HepG2 (cell line): ENCODE results near the gene CISD3. TPM values are rescaled to one million over a fixed set of nuclear protein-coding genes. Genes with fewer than 3 reads are reported as not detected.

Source experiments
- ARNT ChIP-seq: fragments of 450-650 bp; IDR thresholded peaks from 2 replicates; pipeline ENCODE4 v1.6.1; 2017
- HNF4A ChIP-seq: sonication (generic); formaldehyde crosslinking; IDR thresholded peaks from 2 replicates; pipeline ENCODE4 v1.4.0; 2020; ENCODE audit warnings: missing genetic modification reagents
- KDM4B ChIP-seq: sonication (generic); formaldehyde crosslinking; IDR thresholded peaks from 2 replicates; pipeline ENCODE4 v1.4.0; 2020; ENCODE audit warnings: missing genetic modification reagents
- NCOA2 ChIP-seq: sonication (generic); formaldehyde crosslinking; IDR thresholded peaks from 2 replicates; pipeline ENCODE4 v1.8.0; 2022; ENCODE audit warnings: inconsistent platforms
- NONO ChIP-seq, 2 experiments: fragments of 450-650 bp in 1 of 2; sonication (generic) in 1 of 2; formaldehyde crosslinking in 1 of 2; IDR thresholded peaks in 1 of 2; conservative IDR thresholded peaks in 1 of 2; 2 replicates each; pipeline versions ENCODE4 v1.6.1 to v1.8.0; 2017 to 2022; ENCODE audit warnings: mild to moderate bottlenecking in 1 of 2, missing genetic modification reagents in 1 of 2, moderate library complexity in 1 of 2
- POGZ ChIP-seq: sonication (generic); formaldehyde crosslinking; IDR thresholded peaks from 2 replicates; pipeline ENCODE4 v1.4.0; 2020; ENCODE audit warnings: mild to moderate bottlenecking, missing genetic modification reagents
- RFXANK ChIP-seq: IDR thresholded peaks from 2 replicates; pipeline ENCODE4 v1.6.1; 2016
- TBP ChIP-seq: sonication (generic); formaldehyde crosslinking; IDR thresholded peaks from 2 replicates; pipeline ENCODE4 v1.5.0; 2020; ENCODE audit warnings: missing genetic modification reagents
- ZNF121 ChIP-seq: sonication (generic); formaldehyde crosslinking; IDR thresholded peaks from 2 replicates; pipeline ENCODE4 v1.5.0; 2020; ENCODE audit warnings: mild to moderate bottlenecking, missing genetic modification reagents
- ZNF274 ChIP-seq: sonication (generic); formaldehyde crosslinking; IDR thresholded peaks from 2 replicates; pipeline ENCODE4 v1.5.1; 2020; ENCODE audit warnings: mild to moderate bottlenecking, missing genetic modification reagents
- ZNF547 ChIP-seq: sonication (generic); formaldehyde crosslinking; IDR thresholded peaks from 2 replicates; pipeline ENCODE4 v1.5.1; 2020; ENCODE audit warnings: mild to moderate bottlenecking, missing genetic modification reagents
- polyA plus RNA-seq, 8 experiments: library from polyadenylated mRNA; depleted of rRNA in 3 of 8; stranded (reverse) in 7 of 8; unstranded in 1 of 8; fragments of >200 nt; fragmentation: Illumina TruSeq in 4 of 8; extraction: Trizol in 4 of 8; gene quantifications; 2 replicates each; pipeline versions ENCODE4 v1.2.1 to v1.2.3, GENCODE V29; 2011 to 2016; ENCODE audit warnings: low read depth in 4 of 8, missing spikeins in 1 of 8, mixed read lengths in 1 of 8; ENCODE audit not compliant: insufficient read depth in 1 of 8
- total RNA-seq, 5 experiments: library from RNA; depleted of rRNA; stranded (reverse); fragments of >200 nt; fragmentation: Illumina TruSeq; extraction: Trizol; gene quantifications; 2 replicates each; pipeline ENCODE4 v1.2.3, GENCODE V29; 2016; ENCODE audit warnings: low read depth in 1 of 5
- TF ChIP-seq, protein P1 (sequence below): sonication (generic); formaldehyde crosslinking; IDR thresholded peaks from 2 replicates; pipeline ENCODE4 v1.4.0; 2020; ENCODE audit warnings: mild to moderate bottlenecking, missing genetic modification reagents
- TF ChIP-seq, protein P2 (sequence below): sonication (generic); formaldehyde crosslinking; conservative IDR thresholded peaks from 2 replicates; pipeline ENCODE4 v1.4.0; 2020; ENCODE audit warnings: missing genetic modification reagents
- TF ChIP-seq, protein P3 (sequence below): sonication (generic); formaldehyde crosslinking; IDR thresholded peaks from 2 replicates; pipeline ENCODE4 v1.8.1; 2023; ENCODE audit warnings: missing genetic modification reagents, inconsistent platforms, borderline replicate concordance
- TF ChIP-seq, protein P4 (sequence below): sonication (generic); formaldehyde crosslinking; IDR thresholded peaks from 2 replicates; pipeline ENCODE4 v1.5.0; 2020; ENCODE audit warnings: mild to moderate bottlenecking, missing genetic modification reagents

The CISD3 gene
- total and polyA plus RNA-seq, 2 of the 13 experiments (the other 11 are each of a cell fraction or from before 2014, with no cell fraction given), result 30.0 to 34.1 TPM

GRCh38 chr17:38747463-38748148, 17.5 kb downstream of the CISD3 start (continued):
- TF ChIP-seq, protein P1, sequence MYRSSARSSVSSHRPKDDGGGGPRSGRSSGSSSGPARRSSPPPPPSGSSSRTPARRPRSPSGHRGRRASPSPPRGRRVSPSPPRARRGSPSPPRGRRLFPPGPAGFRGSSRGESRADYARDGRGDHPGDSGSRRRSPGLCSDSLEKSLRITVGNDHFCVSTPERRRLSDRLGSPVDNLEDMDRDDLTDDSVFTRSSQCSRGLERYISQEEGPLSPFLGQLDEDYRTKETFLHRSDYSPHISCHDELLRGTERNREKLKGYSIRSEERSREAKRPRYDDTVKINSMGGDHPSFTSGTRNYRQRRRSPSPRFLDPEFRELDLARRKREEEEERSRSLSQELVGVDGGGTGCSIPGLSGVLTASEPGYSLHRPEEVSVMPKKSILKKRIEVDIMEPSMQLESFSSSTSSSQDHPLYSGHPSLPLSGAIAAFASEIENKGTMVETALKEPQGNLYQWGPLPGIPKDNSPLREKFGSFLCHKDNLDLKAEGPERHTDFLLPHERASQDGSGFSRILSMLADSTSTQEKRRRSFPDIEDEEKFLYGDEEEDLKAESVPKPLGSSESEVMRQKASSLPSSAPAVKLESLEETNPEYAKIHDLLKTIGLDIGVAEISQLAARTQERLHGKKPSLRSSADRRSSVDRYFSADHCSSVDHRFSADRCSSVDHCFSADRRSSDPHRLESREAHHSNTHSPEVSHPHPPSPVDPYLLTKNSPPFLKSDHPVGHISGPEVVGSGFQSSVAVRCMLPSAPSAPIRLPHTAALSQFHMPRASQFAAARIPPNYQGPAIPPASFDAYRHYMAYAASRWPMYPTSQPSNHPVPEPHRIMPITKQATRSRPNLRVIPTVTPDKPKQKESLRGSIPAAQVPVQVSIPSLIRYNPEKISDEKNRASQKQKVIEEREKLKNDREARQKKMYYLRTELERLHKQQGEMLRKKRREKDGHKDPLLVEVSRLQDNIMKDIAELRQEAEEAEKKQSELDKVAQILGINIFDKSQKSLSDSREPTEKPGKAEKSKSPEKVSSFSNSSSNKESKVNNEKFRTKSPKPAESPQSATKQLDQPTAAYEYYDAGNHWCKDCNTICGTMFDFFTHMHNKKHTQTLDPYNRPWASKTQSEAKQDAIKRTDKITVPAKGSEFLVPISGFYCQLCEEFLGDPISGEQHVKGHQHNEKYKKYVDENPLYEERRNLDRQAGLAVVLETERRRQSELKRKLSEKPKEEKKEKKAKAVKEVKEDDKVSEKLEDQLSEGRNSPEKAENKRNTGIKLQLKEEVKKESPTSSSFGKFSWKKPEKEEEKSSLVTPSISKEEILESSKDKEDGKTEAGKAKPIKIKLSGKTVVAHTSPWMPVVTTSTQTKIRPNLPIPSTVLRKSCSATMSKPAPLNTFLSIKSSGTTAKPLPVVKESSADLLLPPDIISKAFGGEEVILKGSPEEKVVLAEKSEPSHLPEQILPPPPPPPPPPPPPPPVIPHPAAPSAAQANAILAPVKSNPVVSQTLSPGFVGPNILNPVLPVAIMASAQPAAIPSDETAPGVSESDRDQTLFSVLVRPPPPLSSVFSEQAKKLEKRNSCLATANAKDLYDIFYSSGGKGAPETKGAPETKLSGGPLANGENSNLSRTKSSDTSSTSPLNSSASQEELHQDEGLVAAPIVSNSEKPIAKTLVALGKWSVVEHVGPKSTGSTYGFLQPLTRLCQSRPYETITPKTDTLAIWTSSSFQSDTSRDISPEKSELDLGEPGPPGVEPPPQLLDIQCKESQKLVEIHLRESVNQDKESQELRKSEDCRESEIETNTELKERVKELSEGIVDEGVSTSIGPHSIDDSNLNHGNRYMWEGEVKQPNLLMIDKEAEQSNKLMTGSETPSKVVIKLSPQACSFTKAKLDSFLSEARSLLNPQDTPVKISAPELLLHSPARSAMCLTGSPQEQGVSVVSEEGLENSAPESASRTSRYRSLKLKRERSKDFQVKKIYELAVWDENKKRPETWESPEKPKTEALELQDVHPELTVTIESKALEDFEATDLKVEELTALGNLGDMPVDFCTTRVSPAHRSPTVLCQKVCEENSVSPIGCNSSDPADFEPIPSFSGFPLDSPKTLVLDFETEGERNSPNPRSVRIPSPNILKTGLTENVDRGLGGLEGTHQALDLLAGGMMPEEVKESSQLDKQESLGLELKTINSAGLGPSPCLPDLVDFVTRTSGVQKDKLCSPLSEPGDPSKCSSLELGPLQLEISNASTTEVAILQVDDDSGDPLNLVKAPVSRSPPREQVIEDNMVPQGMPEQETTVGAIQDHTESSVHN, result no peak
- TF ChIP-seq RFXANK (no peak), NONO (IDR thresholded peaks at IDR 0.05) (no peak), NONO (CRISPR knock-in tag; conservative IDR thresholded peaks at IDR 0.05) (0 out of 2 replicates have a peak, but pooled peaks have one; percentile 17), ZNF547 (CRISPR knock-in tag) (no peak; the same call in 1 of the 2 replicates), ZNF274 (CRISPR knock-in tag) (peak; percentile 25; the same call in 1 of the 2 replicates), KDM4B (no peak; the same call in 1 of the 2 replicates), POGZ (no peak), HNF4A (no peak), ZNF121 (CRISPR knock-in tag) (no peak), TBP (CRISPR knock-in tag) (no peak), ARNT (no peak), NCOA2 (CRISPR knock-in tag) (no peak; the same call in 1 of the 2 replicates)
- TF ChIP-seq, protein P2, sequence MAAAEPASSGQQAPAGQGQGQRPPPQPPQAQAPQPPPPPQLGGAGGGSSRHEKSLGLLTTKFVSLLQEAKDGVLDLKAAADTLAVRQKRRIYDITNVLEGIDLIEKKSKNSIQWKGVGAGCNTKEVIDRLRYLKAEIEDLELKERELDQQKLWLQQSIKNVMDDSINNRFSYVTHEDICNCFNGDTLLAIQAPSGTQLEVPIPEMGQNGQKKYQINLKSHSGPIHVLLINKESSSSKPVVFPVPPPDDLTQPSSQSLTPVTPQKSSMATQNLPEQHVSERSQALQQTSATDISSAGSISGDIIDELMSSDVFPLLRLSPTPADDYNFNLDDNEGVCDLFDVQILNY (CRISPR knock-in tag), result no peak
- TF ChIP-seq, protein P3, sequence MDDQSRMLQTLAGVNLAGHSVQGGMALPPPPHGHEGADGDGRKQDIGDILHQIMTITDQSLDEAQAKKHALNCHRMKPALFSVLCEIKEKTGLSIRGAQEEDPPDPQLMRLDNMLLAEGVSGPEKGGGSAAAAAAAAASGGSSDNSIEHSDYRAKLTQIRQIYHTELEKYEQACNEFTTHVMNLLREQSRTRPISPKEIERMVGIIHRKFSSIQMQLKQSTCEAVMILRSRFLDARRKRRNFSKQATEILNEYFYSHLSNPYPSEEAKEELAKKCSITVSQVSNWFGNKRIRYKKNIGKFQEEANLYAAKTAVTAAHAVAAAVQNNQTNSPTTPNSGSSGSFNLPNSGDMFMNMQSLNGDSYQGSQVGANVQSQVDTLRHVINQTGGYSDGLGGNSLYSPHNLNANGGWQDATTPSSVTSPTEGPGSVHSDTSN (CRISPR knock-in tag), result no peak
- TF ChIP-seq, protein P4, sequence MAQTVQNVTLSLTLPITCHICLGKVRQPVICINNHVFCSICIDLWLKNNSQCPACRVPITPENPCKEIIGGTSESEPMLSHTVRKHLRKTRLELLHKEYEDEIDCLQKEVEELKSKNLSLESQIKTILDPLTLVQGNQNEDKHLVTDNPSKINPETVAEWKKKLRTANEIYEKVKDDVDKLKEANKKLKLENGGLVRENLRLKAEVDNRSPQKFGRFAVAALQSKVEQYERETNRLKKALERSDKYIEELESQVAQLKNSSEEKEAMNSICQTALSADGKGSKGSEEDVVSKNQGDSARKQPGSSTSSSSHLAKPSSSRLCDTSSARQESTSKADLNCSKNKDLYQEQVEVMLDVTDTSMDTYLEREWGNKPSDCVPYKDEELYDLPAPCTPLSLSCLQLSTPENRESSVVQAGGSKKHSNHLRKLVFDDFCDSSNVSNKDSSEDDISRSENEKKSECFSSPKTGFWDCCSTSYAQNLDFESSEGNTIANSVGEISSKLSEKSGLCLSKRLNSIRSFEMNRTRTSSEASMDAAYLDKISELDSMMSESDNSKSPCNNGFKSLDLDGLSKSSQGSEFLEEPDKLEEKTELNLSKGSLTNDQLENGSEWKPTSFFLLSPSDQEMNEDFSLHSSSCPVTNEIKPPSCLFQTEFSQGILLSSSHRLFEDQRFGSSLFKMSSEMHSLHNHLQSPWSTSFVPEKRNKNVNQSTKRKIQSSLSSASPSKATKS (CRISPR knock-in tag), result no peak
